GM20431 (cell line): ENCODE results near the gene ZNF714.
"Not testable (repeated sequence)": the region's sequence is repeated elsewhere in the genome, so short reads cannot be mapped to it uniquely, and the experiment has no call there.

Experiments used
- in situ Hi-C: fragments of 300-500 bp; cut with MseI, MboI; formaldehyde crosslinking; loops from one replicate; pipeline ENCODE4 v1.15.0; 2020; ENCODE audit warnings: low sequenced_read_pairs; ENCODE audit not compliant: unreplicated experiment

ZNF714 gene

DNA sequence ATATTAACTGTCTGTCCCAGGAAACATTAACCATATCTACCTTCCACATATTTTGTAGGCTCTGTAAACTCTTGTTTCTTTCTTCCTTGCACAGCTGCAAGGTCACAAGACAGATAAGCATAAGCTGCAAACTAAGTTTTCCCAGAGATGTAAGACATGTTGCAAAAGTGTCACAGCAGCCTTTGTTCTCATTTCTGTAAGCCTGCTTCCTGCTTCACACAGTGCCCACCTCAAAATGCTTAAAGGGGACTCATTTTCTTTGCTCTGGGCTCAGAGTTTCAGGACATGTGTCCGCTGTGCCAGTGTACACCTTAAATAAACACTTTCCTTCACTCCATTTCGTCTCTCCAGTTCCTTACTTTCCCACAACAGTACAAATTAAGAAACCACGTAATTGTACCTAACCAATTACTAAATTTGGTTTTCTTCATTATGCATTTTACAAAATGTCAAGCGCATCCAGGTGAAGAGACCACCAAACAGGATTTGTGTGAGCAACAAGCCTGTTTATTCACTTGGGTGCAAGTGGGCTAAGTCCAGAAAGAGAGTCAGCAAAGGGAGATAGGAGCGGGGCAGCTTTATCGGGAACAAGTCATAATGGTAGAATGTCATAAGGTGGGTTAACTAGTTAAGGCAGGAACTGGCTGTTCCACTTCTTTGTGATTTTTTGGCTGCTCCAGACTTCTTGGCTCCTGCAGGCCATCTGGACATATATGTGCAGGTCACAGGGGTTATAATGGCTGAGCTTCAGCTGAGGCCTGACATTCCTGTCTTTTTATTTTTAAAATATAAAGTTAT, 47.1 kb downstream of the ZNF714 start:
- in situ Hi-C loops = no loop called here

GRCh38 chr19:21130097-21130775, 48.2 kb downstream of the ZNF714 start:
- in situ Hi-C loops = no loop called here

- in situ Hi-C loops = no loop called here
Measured at GRCh38 chr19:21133633-21134032, 51.6 kb downstream of the ZNF714 start.

- in situ Hi-C loops = no loop called here
Measured at GRCh38 chr19:21134934-21135366, 52.9 kb downstream of the ZNF714 start.

DNA sequence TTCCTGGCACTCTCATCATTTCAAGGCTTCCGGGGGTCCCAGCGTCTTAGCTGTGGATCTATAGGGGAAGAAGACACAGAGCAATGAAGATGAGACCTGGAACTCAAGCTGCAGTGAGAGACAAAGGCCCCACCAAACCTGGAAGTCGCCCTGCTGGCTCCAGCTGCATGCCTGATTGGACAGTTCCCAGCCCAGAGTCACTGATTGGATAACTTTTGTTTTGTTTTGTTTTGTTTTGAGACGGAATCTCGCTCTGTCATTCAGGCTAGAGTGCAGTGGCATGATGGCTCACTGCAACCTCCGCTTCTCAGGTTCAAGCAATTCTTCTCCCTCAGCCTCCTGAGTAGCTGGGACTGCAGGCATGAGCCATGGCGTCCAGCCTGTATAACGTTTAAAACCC, 53.4 kb downstream of the ZNF714 start:
- in situ Hi-C loops = no loop called here

- in situ Hi-C loops = no loop called here
Measured at GRCh38 chr19:21138130-21138529, 56.1 kb downstream of the ZNF714 start.

- in situ Hi-C loops = not testable (repeated sequence)
Measured at GRCh38 chr19:21141006-21141405, 59.0 kb downstream of the ZNF714 start.

- in situ Hi-C loops = no loop called here
Measured at GRCh38 chr19:21141787-21142464, 59.9 kb downstream of the ZNF714 start, which contains the start of gene ZNF431. ZNF431 (plus strand) TSS chr19:21142040; CDS start chr19:21142184, 144 bp downstream.

DNA sequence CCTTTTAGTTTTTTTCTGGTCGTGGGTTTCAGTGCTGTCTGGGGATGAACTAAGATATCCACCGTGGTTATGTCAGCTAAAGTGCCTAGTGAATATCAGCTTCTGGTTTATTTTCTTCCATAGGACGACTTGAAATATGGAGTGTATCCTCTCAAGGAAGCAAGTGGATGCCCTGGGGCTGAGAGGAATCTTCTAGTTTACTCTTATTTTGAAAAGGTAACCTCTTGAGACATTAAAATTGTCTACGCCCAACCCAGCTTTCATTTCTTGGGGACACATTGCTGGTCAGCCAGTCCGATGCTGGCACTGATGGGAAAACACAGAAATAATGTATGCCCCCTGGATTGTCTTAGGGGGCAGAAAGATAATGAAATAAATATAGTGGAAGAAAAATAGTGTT, 61.4 kb downstream of the ZNF714 start:
- in situ Hi-C loops = no loop called here

- in situ Hi-C loops = no loop called here
Measured at GRCh38 chr19:21143854-21144253, 61.9 kb downstream of the ZNF714 start.

GRCh38 chr19:21147540-21147939, 65.5 kb downstream of the ZNF714 start:
- in situ Hi-C loops = no loop called here

GRCh38 chr19:21148681-21149080, 66.7 kb downstream of the ZNF714 start:
- in situ Hi-C loops = no loop called here

DNA sequence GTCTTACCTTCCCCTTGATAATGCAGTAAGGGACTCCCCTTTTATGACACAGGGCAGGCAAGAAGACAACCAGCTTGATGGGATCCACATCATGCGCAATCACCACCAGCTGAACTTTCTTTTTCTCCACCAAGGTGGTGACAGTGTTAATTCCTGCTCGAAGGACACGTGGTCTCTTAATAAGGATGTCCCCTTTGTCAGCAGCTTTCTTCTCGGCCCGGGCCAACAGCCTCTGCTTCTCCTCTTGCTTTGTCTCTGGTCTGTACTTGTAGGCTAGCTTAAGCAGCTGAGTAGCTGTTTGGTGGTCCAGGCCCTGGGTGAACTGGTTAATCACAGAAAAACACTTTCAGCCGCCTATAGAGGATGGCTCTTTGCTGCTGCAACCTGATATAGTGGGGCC, 67.9 kb downstream of the ZNF714 start:
- in situ Hi-C loops = no loop called here

GRCh38 chr19:21151460-21151859, 69.5 kb downstream of the ZNF714 start:
- in situ Hi-C loops = no loop called here

DNA sequence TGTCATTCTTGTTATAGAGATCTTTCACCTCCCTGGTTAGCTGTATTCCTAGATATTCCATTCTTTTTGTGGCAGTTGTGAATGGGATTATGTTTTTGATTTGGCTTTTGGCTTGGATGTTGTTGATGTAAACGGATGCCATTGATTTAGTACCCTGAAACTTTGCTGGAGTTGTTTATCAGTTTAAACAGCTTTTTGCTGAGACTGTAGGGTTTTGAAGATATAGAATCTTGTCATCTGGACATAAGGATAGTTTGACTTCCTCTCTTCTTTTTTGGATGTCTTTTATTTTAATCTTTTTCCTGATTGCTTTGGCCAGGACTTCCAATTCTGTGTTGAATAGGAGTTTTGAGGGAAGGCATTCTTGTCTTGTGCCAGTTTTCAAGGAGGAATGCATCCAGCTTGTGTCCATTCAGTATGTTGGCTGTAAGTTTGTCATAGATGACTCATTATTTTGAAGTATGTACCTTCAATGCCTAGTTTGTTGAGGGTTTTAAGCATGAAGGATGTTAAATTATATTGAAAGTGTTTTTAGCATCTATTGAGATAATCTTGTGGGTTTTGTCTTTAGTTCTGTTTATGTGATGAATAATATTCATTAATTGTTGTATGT, 76.6 kb downstream of the ZNF714 start:
- in situ Hi-C loops = no loop called here

DNA sequence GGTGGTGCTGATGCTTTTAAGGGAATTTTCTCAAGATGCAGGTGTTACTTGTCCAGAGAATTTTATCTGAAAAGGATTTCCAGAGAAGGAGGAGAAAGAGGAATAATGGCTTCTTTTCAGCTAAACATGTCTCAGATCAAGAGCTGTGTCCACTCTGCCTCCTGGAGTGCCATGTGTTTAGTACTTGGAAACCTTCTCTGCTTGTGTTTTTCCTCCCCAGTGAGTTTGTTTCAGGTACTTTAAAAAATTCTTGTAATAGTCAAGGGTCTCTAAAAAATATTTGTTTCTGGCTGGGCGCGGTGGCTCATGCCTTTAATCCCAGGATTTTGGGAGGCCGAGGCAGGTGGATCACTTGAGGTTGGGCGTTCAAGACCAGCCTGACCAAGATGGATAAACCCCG, 82.5 kb downstream of the ZNF714 start:
- in situ Hi-C loops = no loop called here

DNA sequence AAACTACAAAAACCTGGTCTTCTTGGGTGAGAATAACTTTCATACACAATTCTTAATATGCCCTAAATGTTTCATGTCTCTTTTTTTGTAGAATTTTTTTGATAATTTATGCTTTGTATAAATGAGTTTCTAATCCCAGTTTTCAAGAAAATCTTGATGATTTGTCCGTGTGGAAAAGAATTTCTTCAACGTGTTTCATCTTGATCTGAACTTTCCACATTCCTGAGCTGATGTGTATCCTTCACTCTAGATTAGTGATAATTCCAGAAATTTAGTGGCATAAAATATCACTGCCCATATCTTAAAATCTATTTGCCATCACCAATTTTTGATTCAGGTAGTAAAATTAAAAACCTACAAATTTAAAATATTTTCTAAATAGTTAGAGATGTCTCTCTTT, 84.4 kb downstream of the ZNF714 start:
- in situ Hi-C loops = no loop called here
